HG02623 (cell line): ENCODE results near the gene NUP88.

ENCODE experiments used
- ATAC-seq: cut with Tn5 transposase; IDR thresholded peaks from one replicate; pipeline ENCODE4 v1.9.1; 2021; ENCODE audit warnings: moderate library complexity; ENCODE audit not compliant: unreplicated experiment

The NUP88 gene

GRCh38 chr17:5361426-5361825 lies 58.0 kb downstream of the NUP88 start:
- ATAC-seq, result no peak

DNA sequence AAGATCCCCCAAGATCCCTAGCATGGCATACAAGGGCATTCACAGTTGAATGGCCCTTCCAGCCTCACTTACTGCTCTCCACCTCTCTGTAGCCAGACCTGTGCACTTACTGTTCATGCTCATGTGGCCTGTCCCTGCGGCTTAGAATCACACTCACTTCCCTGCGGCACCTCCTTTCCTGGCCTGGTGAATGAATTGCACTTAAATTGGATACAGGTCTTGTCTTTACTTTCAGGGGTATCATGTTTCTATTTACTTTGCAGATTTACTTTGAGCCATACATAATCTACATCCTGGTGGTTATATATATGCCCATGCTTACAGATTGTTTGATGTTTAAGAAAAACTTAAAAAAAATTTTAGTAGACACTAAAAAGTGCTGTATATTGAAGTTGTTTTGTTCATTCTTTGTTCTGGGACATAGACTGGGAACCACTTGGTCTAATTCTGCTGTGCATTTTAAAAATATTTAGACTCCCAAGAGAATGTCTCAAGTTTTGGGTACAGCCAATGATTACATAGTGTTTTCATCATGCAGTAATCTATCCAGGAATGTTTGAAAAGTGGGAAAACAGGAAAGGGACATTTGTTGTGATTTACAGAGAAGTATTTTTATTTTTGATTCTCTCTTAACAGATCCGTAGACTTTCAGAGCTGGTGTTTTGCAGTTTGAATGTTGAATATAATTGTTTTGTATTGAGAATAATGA lies 63.9 kb downstream of the NUP88 start:
- no peak for ATAC-seq

DNA sequence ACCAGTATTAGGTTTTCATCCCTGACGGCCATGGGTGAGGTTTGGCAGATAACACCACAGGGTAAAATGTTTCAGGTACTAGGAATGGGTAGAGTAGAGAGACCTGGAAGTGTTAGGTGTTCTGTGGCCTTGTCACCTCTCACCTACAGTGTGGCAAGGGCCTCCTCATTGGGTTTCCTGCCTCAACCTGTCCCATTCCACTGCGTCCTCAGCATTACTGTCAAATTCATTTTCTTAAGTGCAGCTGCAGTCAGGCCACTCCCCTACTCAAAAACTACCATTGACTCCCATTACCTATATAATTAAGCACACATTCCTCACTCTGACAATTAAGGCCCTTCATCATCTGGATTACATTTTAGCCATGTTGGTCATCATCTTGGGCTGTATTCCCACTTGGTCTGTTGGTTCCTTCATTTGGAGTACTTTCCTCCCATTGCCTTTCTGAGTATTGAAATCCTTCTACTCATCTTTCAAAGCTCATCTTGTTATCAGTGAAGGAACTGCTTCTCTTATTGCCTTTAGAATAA lies 64.5 kb downstream of the NUP88 start:
- ATAC-seq, result no peak

DNA sequence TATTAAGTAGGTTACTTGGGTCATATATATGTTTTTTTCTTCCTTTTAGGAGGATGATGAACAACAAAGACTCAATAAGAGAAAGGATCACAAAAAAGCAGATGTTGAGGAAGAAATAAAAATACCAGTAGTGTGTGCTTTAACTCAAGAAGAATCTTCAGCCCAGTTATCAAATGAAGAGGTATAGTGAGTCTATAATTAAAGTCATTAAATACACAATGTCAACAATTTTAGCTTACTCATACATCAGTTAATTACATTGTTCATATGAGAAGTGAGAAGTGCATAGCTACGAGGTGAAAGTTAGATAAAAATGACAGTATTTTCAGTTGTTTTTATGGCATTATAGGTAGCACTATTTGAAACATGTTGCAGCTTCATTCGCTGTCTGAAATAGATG lies 65.2 kb downstream of the NUP88 start:
- no peak for ATAC-seq

DNA sequence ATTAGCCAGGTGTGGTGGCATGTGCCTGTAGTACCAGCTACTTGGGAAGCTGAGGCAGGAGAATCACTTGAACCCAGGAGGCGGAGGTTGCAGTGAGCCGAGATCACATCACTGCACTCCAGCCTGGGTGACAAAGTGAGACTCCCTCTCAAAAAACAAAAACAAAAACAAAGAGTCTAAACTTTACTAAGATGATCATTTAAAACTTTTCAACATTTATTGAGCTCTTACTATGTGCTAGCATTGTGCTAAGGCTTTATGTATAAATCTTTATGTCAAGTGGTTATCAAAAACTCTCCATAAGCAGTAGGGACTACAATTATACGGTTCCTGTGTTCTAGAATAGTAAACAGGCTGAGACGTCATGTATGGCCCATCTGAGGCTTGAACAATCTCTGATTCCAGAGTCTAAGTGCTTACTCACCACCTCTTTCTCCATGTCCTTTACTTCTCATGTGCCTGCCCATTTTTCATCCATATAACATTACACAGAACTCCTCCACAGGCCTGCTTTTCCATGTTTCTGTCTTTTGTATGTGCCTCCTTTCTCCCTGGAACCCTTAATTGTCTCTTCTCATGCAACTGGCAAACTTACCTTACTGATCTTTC lies 66.7 kb downstream of the NUP88 start:
- ATAC-seq, result no peak

GRCh38 chr17:5344914-5345313 lies 74.5 kb downstream of the NUP88 start:
- no peak for ATAC-seq
